Stomach (tissue), 4 donors: ENCODE results near the gene RBM19.

Experiments
- POLR2A ChIP-seq, 4 donors: fragments of 450-650 bp; IDR thresholded peaks; one replicate each; pipeline ENCODE4 v1.6.1; 2016; ENCODE audit warnings: antibody characterized with exemption in 4 of 4, control low read depth in 2 of 4, mild to moderate bottlenecking in 1 of 4, moderate library complexity in 1 of 4
- TF ChIP-seq, protein P1 (sequence below), 7 experiments: fragments of 450-650 bp in 4 of 7; fragments of 200-600 bp in 3 of 7; sonication (generic) in 3 of 7; IDR thresholded peaks; one replicate each; pipeline ENCODE4 v1.5.1; 2016 to 2019; ENCODE audit warnings: antibody characterized with exemption in 7 of 7, control low read depth in 2 of 7, mild to moderate bottlenecking in 1 of 7

DNA sequence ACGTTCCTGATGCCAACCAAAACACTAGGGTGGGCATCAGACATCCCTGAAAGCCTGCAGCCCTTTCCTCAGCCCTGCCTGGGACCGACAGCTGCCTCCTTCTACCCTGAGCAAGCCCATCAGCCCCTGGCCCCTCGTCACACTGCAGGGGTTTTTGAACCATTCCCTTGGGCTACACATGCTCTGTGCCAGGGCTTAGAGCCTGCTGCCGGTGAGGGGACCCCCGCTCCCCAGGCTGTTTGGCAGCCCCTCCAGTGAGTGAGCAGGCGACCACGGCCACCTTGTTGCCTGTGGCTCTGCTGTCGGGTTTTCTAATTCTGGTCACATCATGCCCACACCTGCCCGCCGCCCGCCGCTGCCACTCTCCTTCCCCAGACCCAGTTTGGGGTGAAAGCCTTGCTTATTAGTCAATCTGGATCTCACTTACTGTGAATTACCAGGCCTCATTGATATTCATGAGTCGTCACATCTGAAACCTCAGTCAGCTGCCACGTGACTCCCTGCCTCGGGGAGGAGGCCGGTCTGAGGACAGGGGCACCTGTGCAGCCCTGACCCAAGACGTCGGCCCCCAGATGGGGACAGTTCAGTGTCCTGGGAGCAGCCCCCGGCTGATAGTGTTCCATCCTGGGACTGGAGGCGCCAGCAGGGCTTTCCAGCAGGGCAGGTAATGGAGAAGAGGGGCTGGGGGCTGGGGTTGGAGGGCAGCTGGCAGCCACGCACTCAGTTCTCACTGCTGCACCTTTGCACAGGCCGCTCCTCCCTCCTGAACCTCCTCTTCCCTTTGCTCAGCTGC is 163.0 kb downstream of the RBM19 start:
- TF ChIP-seq, protein P1, sequence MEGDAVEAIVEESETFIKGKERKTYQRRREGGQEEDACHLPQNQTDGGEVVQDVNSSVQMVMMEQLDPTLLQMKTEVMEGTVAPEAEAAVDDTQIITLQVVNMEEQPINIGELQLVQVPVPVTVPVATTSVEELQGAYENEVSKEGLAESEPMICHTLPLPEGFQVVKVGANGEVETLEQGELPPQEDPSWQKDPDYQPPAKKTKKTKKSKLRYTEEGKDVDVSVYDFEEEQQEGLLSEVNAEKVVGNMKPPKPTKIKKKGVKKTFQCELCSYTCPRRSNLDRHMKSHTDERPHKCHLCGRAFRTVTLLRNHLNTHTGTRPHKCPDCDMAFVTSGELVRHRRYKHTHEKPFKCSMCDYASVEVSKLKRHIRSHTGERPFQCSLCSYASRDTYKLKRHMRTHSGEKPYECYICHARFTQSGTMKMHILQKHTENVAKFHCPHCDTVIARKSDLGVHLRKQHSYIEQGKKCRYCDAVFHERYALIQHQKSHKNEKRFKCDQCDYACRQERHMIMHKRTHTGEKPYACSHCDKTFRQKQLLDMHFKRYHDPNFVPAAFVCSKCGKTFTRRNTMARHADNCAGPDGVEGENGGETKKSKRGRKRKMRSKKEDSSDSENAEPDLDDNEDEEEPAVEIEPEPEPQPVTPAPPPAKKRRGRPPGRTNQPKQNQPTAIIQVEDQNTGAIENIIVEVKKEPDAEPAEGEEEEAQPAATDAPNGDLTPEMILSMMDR (IDR thresholded peaks at IDR 0.05) = no peak
- TF ChIP-seq POLR2A (IDR thresholded peaks at IDR 0.05) = no peak
